DND-41 (cell line): ENCODE measurements around the gene OLIG2.

Experiments used
- EZH2 ChIP-seq: IDR thresholded peaks from 3 replicates; pipeline ENCODE4 v1.6.1; 2012; ENCODE audit warnings: borderline replicate concordance, low read depth, mild to moderate bottlenecking, moderate library complexity, low read length, inconsistent platforms; ENCODE audit not compliant: severe bottlenecking
- TF ChIP-seq, protein P1 (sequence below): IDR thresholded peaks from 2 replicates; pipeline ENCODE4 v1.5.1; 2012; ENCODE audit warnings: borderline replicate concordance, low read length, moderate library complexity, mild to moderate bottlenecking; ENCODE audit not compliant: poor library complexity, severe bottlenecking; ENCODE audit errors: extremely low read depth

DNA sequence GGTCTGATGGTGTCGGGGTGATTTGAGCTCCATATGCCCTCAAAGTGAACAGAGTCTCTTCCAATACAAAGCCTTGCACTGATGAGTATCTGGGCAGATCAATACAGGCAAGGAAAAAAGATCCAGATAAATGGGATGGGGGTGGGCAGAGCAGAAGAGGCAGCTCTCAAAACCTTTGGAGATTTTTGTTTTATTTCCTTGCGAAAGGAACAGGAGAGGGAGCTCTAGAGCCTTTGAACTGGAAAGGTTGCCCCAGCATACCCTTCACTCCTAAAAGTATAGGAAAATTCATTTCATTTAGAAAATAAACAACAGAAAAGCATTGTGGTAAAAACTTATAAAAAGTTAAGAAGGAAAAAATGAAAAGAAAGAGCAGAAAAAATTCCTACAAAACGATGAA, 31.4 kb upstream of the OLIG2 start:
- TF ChIP-seq, protein P1, sequence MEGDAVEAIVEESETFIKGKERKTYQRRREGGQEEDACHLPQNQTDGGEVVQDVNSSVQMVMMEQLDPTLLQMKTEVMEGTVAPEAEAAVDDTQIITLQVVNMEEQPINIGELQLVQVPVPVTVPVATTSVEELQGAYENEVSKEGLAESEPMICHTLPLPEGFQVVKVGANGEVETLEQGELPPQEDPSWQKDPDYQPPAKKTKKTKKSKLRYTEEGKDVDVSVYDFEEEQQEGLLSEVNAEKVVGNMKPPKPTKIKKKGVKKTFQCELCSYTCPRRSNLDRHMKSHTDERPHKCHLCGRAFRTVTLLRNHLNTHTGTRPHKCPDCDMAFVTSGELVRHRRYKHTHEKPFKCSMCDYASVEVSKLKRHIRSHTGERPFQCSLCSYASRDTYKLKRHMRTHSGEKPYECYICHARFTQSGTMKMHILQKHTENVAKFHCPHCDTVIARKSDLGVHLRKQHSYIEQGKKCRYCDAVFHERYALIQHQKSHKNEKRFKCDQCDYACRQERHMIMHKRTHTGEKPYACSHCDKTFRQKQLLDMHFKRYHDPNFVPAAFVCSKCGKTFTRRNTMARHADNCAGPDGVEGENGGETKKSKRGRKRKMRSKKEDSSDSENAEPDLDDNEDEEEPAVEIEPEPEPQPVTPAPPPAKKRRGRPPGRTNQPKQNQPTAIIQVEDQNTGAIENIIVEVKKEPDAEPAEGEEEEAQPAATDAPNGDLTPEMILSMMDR = peak; percentile 56
- no peak for TF ChIP-seq EZH2
